ACC112 (cell line): ENCODE data around the gene LMO1.

Experiments
- H2AFZ ChIP-seq: fragments of 200-600 bp; sonication (generic); one replicate; pipeline ENCODE4 v1.6.0; 2017; ENCODE audit warnings: antibody characterized with exemption, low read length; ENCODE audit not compliant: unreplicated experiment
- H3K27ac ChIP-seq: fragments of 200-600 bp; sonication (generic); 2 replicates; pipeline ENCODE4 v1.5.1; 2014; ENCODE audit warnings: low read depth, mild to moderate bottlenecking, antibody characterized with exemption, low read length, moderate library complexity
- H3K27me3 ChIP-seq: fragments of 200-600 bp; sonication (generic); 2 replicates; pipeline ENCODE4 v1.6.1; 2014; ENCODE audit warnings: mild to moderate bottlenecking, antibody characterized with exemption, low read length, moderate library complexity, mixed read lengths; ENCODE audit not compliant: insufficient read depth
- H3K36me3 ChIP-seq: fragments of 200-600 bp; sonication (generic); 2 replicates; pipeline ENCODE4 v1.6.1; 2016; ENCODE audit warnings: mild to moderate bottlenecking, antibody characterized with exemption, low read length, moderate library complexity, mixed read lengths; ENCODE audit not compliant: insufficient read depth
- H3K4me1 ChIP-seq: fragments of 200-600 bp; sonication (generic); one replicate; pipeline ENCODE4 v1.6.1; 2016; ENCODE audit warnings: low read length, mixed read lengths; ENCODE audit not compliant: insufficient read depth, unreplicated experiment, control insufficient read depth
- H3K4me3 ChIP-seq: fragments of 200-600 bp; sonication (generic); 2 replicates; pipeline ENCODE4 v1.5.1; 2014; ENCODE audit warnings: mild to moderate bottlenecking, low read depth, low read length
- H3K79me2 ChIP-seq: fragments of 200-600 bp; sonication (generic); one replicate; pipeline ENCODE4 v1.6.0; 2016; ENCODE audit warnings: low read length; ENCODE audit not compliant: control insufficient read depth, unreplicated experiment, insufficient read depth

Gene LMO1

GRCh38 chr11:8180469-8180868 lies 83.2 kb downstream of the LMO1 start:
- Histone ChIP-seq H3K79me2 (no peaks in the 10 kb centered on the region), H3K36me3 (no peaks in the 10 kb centered on the region), H3K4me3 (no peak overlapping the region), H3K4me1 (no peaks in the 10 kb centered on the region), H3K27me3 (peaks cover 87% of the 10 kb centered on the region), H2AFZ (no peak overlapping the region), H3K27ac (no peak overlapping the region)

GRCh38 chr11:8178297-8178696 lies 85.4 kb downstream of the LMO1 start:
- no peaks in the 10 kb centered on the region for H3K4me1 ChIP-seq
- H3K27ac ChIP-seq: no peak overlapping the region
- no peaks in the 10 kb centered on the region for H3K79me2 ChIP-seq
- no peaks in the 10 kb centered on the region for H3K36me3 ChIP-seq
- H3K27me3 ChIP-seq: peaks cover 82% of the 10 kb centered on the region
- H2AFZ ChIP-seq: no peak overlapping the region
- H3K4me3 ChIP-seq: no peak overlapping the region

GRCh38 chr11:8177136-8177535 lies 86.5 kb downstream of the LMO1 start:
- no peak overlapping the region for H3K4me3 ChIP-seq
- no peak overlapping the region for H3K27ac ChIP-seq
- peaks cover 70% of the 10 kb centered on the region for H3K27me3 ChIP-seq
- H3K4me1 ChIP-seq: no peaks in the 10 kb centered on the region
- no peaks in the 10 kb centered on the region for H3K36me3 ChIP-seq
- no peaks in the 10 kb centered on the region for H3K79me2 ChIP-seq
- no peak overlapping the region for H2AFZ ChIP-seq
